Measurements from ENCODE around the gene METTL21C.

The METTL21C gene

GRCh38 chr13:102675115-102675514, 19.7 kb downstream of the METTL21C start:
- TF ChIP-seq CTCF (IDR thresholded peaks at IDR 0.05; ENCODE audit: insufficient read depth, low read length, poor library complexity, severe bottlenecking) = no peak
- no peak overlapping the region for H3K4me3 ChIP-seq (replicated peaks; ENCODE audit: low read depth, low read length)
- H3K36me3 ChIP-seq (ENCODE audit: control insufficient read depth, insufficient read depth, low read length) = peaks cover 4% of the 10 kb centered on the region
- H3K27me3 ChIP-seq (replicated peaks; ENCODE audit: control insufficient read depth, insufficient read depth, low read length) = no peaks in the 10 kb centered on the region
- DNase-seq (ENCODE audit: extremely low read depth, insufficient read length) = no peak

- Histone ChIP-seq H3K4me3 (replicated peaks; ENCODE audit: low read depth, low read length) (no peak overlapping the region), H3K27me3 (replicated peaks; ENCODE audit: control insufficient read depth, insufficient read depth, low read length) (no peaks in the 10 kb centered on the region), H3K36me3 (ENCODE audit: control insufficient read depth, insufficient read depth, low read length) (peaks cover 23% of the 10 kb centered on the region)
- DNase-seq (ENCODE audit: extremely low read depth, insufficient read length) = no peak
- TF ChIP-seq CTCF (IDR thresholded peaks at IDR 0.05; ENCODE audit: insufficient read depth, low read length, poor library complexity, severe bottlenecking) = no peak
Observed at GRCh38 chr13:102670130-102670529, 24.7 kb downstream of the METTL21C start.

- no peak for DNase-seq (ENCODE audit: extremely low read depth, insufficient read length)
- Histone ChIP-seq H3K4me3 (replicated peaks; ENCODE audit: low read depth, low read length) (no peak overlapping the region), H3K27me3 (replicated peaks; ENCODE audit: control insufficient read depth, insufficient read depth, low read length) (no peaks in the 10 kb centered on the region), H3K36me3 (ENCODE audit: control insufficient read depth, insufficient read depth, low read length) (peaks cover 20% of the 10 kb centered on the region)
- TF ChIP-seq CTCF (IDR thresholded peaks at IDR 0.05; ENCODE audit: insufficient read depth, low read length, poor library complexity, severe bottlenecking) = no peak
Observed at GRCh38 chr13:102667911-102668310, 26.9 kb downstream of the METTL21C start.

GRCh38 chr13:102667023-102667422, 27.8 kb downstream of the METTL21C start:
- Histone ChIP-seq H3K4me3 (replicated peaks; ENCODE audit: low read depth, low read length) (no peak overlapping the region), H3K27me3 (replicated peaks; ENCODE audit: control insufficient read depth, insufficient read depth, low read length) (no peaks in the 10 kb centered on the region), H3K36me3 (ENCODE audit: control insufficient read depth, insufficient read depth, low read length) (peaks cover 19% of the 10 kb centered on the region)
- TF ChIP-seq CTCF (IDR thresholded peaks at IDR 0.05; ENCODE audit: insufficient read depth, low read length, poor library complexity, severe bottlenecking) = no peak
- no peak for DNase-seq (ENCODE audit: extremely low read depth, insufficient read length)

GRCh38 chr13:102659168-102659713, 35.6 kb downstream of the METTL21C start:
- Histone ChIP-seq H3K27me3 (replicated peaks; ENCODE audit: control insufficient read depth, insufficient read depth, low read length) (no peaks in the 10 kb centered on the region), H3K36me3 (ENCODE audit: control insufficient read depth, insufficient read depth, low read length) (peaks cover 12% of the 10 kb centered on the region), H3K4me3 (replicated peaks; ENCODE audit: low read depth, low read length) (no peak overlapping the region)
- no peak for DNase-seq (ENCODE audit: extremely low read depth, insufficient read length)
- no peak for TF ChIP-seq CTCF (IDR thresholded peaks at IDR 0.05; ENCODE audit: insufficient read depth, low read length, poor library complexity, severe bottlenecking)

- peaks cover 12% of the 10 kb centered on the region for H3K36me3 ChIP-seq (ENCODE audit: control insufficient read depth, insufficient read depth, low read length)
- no peaks in the 10 kb centered on the region for H3K27me3 ChIP-seq (replicated peaks; ENCODE audit: control insufficient read depth, insufficient read depth, low read length)
- no peak for TF ChIP-seq CTCF (IDR thresholded peaks at IDR 0.05; ENCODE audit: insufficient read depth, low read length, poor library complexity, severe bottlenecking)
- DNase-seq (ENCODE audit: extremely low read depth, insufficient read length) = no peak
- no peak overlapping the region for H3K4me3 ChIP-seq (replicated peaks; ENCODE audit: low read depth, low read length)
Observed at GRCh38 chr13:102658660-102659059, 36.2 kb downstream of the METTL21C start.

Data from GM06990 (cell line).